Ishikawa (cell line): ENCODE data around the gene FBXO10.

Source experiments
- CEBPB ChIP-seq: IDR thresholded peaks from 2 replicates; pipeline ENCODE4 v1.6.1; 2012
- EP300 ChIP-seq: IDR thresholded peaks from 2 replicates; pipeline ENCODE4 v1.6.1; 2012; ENCODE audit warnings: borderline replicate concordance
- TAF1 ChIP-seq: IDR thresholded peaks from 2 replicates; pipeline ENCODE4 v1.6.1; 2012; ENCODE audit warnings: low read depth, mild to moderate bottlenecking
- ZBTB7A ChIP-seq: IDR thresholded peaks from 2 replicates; pipeline ENCODE4 v1.6.1; 2012; ENCODE audit warnings: low read depth

DNA sequence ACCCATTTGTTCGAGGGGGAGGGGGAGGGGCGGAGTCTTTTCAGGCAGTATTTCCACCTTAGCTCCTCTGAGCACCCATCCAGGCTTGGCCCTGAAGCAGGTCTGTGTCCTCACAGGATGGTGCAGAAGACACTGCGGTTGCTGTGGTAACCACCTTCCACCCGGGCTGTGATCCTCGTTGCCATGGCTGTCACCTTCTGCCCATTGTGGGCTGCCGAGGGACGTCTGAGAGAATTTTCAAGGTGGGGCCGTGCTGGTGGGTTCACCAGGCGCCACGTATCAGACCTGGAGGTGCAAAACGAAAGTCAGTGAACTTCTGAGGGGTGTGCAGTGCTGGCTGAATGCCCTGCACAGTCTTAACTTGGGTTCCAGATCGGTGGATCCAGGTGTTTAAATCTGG lies 63.7 kb downstream of the FBXO10 start:
- TF ChIP-seq TAF1 (no peak), ZBTB7A (no peak), CEBPB (no peak), EP300 (no peak)
